Measurements from ENCODE around the gene PRRC1. TPM values are rescaled to one million over a fixed set of nuclear protein-coding genes. Genes with fewer than 3 reads are reported as not detected.

The PRRC1 gene
- total RNA-seq, 1 experiment from 2014 or later: 47.1 TPM

DNA sequence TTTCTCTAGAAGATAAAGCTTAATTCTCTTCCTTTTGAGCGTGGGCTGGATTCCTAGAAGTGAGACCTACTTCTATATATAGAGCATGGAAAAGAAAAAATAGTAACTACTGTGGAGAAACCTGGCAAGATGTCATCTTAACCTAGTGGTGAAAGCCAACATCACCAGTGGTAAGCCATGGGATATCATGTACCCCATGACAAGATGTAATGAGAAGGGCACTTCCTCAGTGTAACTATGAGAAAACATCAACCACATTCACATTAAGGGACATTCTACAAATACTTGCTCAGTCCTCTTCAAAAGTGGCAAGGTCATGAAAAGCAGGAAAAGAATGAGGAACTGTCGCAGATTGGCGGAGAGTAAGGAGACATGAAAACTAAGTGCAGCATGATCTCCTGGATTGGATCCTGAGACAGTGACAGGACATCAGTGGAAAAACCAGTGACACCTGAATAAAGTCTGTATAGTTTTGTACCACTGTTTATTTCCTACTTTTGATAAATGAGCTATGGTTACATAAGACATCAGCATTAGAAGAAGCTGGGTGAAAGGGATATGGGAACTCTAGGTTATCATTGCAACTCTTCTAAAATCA, 65.4 kb downstream of the PRRC1 start:
- ChIA-PET CTCF (no interaction called here), POLR2A (ENCODE audit: low non-redundant PET) (no interaction called here)
- Histone ChIP-seq H3K4me1 (ENCODE audit: insufficient read depth, low read length, poor library complexity, severe bottlenecking) (no peaks in the 10 kb centered on the region), H3K36me3 (ENCODE audit: insufficient read depth, low read length, poor library complexity, severe bottlenecking) (no peaks in the 10 kb centered on the region), H3K9me3 (ENCODE audit: low read depth, low read length, poor library complexity, severe bottlenecking) (no peaks in the 10 kb centered on the region), H3K27me3 (replicated peaks; ENCODE audit: insufficient read depth, low read depth, low read length, poor library complexity) (peaks cover 51% of the 10 kb centered on the region), H3K4me3 (ENCODE audit: low read depth, low read length, poor library complexity, severe bottlenecking) (no peak overlapping the region), H3K27ac (ENCODE audit: low read depth, low read length, poor library complexity, severe bottlenecking) (no peak overlapping the region)
- TF ChIP-seq, protein P1, sequence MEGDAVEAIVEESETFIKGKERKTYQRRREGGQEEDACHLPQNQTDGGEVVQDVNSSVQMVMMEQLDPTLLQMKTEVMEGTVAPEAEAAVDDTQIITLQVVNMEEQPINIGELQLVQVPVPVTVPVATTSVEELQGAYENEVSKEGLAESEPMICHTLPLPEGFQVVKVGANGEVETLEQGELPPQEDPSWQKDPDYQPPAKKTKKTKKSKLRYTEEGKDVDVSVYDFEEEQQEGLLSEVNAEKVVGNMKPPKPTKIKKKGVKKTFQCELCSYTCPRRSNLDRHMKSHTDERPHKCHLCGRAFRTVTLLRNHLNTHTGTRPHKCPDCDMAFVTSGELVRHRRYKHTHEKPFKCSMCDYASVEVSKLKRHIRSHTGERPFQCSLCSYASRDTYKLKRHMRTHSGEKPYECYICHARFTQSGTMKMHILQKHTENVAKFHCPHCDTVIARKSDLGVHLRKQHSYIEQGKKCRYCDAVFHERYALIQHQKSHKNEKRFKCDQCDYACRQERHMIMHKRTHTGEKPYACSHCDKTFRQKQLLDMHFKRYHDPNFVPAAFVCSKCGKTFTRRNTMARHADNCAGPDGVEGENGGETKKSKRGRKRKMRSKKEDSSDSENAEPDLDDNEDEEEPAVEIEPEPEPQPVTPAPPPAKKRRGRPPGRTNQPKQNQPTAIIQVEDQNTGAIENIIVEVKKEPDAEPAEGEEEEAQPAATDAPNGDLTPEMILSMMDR (conservative IDR thresholded peaks at IDR 0.05; ENCODE audit: low read depth, low read length): no peak
- no TSS peak for BruUV-seq (replicated peaks)
- intact Hi-C loops (cut with micrococcal nuclease; ENCODE audit: unreplicated experiment): no loop called here
- no peak for DNase-seq (ENCODE audit: low spot score)

DNA sequence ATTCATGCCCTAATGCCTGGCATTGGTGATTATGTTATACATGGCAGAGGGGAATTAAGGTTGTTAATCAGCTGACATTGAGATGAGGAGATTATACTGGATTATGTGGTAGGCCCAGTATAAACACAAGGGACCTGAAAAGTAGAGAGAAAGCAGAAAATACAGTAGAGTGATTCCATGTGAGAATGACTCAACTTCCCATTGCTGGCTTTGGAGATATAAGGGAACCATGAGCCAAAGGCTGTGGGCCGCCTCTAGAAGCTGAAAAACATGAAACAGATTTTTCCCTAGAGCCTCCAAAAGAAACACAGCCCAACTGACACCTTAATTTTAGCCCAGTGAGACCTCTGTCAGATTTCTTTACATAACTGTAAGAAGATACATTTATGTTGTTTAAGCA, 66.4 kb downstream of the PRRC1 start:
- CTCF ChIA-PET: no interaction called here
- no peak for TF ChIP-seq EZH2 (IDR thresholded peaks at IDR 0.05; ENCODE audit: borderline replicate concordance, low read depth, low read length, poor library complexity, severe bottlenecking)
- TF ChIP-seq, protein P1 (conservative IDR thresholded peaks at IDR 0.05; ENCODE audit: low read depth, low read length): no peak
- POLR2A ChIA-PET (ENCODE audit: low non-redundant PET): no interaction called here
- H3K27ac ChIP-seq (ENCODE audit: low read depth, low read length, poor library complexity, severe bottlenecking): no peak overlapping the region
- DNase-seq (ENCODE audit: low spot score): no peak
- no peaks in the 10 kb centered on the region for H3K9me3 ChIP-seq (ENCODE audit: low read depth, low read length, poor library complexity, severe bottlenecking)
- no TSS peak for BruUV-seq (replicated peaks)
- intact Hi-C loops (cut with micrococcal nuclease; ENCODE audit: unreplicated experiment): no loop called here
- no peaks in the 10 kb centered on the region for H3K36me3 ChIP-seq (ENCODE audit: insufficient read depth, low read length, poor library complexity, severe bottlenecking)
- H3K27me3 ChIP-seq (replicated peaks; ENCODE audit: insufficient read depth, low read depth, low read length, poor library complexity): peaks cover 42% of the 10 kb centered on the region
- H3K4me3 ChIP-seq (ENCODE audit: low read depth, low read length, poor library complexity, severe bottlenecking): no peak overlapping the region
- H3K4me1 ChIP-seq (ENCODE audit: insufficient read depth, low read length, poor library complexity, severe bottlenecking): no peaks in the 10 kb centered on the region

DNA sequence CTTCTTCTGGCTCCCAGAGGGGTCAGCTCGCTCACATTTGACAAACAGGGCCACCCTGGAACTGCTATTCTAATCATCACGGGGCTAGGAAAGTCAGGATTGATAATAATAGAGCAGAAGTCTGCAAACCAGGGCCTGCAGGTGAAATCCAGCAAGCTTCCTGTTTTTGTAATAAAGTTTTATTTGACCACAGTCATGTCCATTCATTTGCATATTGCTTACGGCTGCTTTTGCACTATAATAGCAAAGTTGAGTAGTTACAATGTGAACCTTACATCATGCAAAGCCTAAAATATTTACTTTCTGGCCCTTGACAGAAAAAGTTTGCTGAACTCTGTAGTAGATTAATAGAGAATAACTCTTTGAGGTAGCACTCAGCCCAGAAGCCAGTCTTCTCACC, 68.2 kb downstream of the PRRC1 start:
- Histone ChIP-seq H3K9me3 (ENCODE audit: low read depth, low read length, poor library complexity, severe bottlenecking) (no peaks in the 10 kb centered on the region), H3K4me1 (ENCODE audit: insufficient read depth, low read length, poor library complexity, severe bottlenecking) (no peaks in the 10 kb centered on the region), H3K27me3 (replicated peaks; ENCODE audit: insufficient read depth, low read depth, low read length, poor library complexity) (peaks cover 36% of the 10 kb centered on the region), H3K4me3 (ENCODE audit: low read depth, low read length, poor library complexity, severe bottlenecking) (no peak overlapping the region), H3K36me3 (ENCODE audit: insufficient read depth, low read length, poor library complexity, severe bottlenecking) (no peaks in the 10 kb centered on the region), H3K27ac (ENCODE audit: low read depth, low read length, poor library complexity, severe bottlenecking) (no peak overlapping the region)
- ChIA-PET CTCF (no interaction called here), POLR2A (ENCODE audit: low non-redundant PET) (no interaction called here)
- no peak for DNase-seq (ENCODE audit: low spot score)
- BruUV-seq (replicated peaks): no TSS peak
- intact Hi-C loops (cut with micrococcal nuclease; ENCODE audit: unreplicated experiment): no loop called here
- TF ChIP-seq, protein P1 (conservative IDR thresholded peaks at IDR 0.05; ENCODE audit: low read depth, low read length): no peak
- no peak for TF ChIP-seq EZH2 (IDR thresholded peaks at IDR 0.05; ENCODE audit: borderline replicate concordance, low read depth, low read length, poor library complexity, severe bottlenecking)

Data from A673 (cell line).